Erythroblast (primary cell): ENCODE data around the gene HIF3A.

Experiments used
- GATA1 ChIP-seq: IDR thresholded peaks from 2 replicates; pipeline ENCODE4 v1.6.1; 2011; ENCODE audit warnings: low read depth, mild to moderate bottlenecking, control low read depth, low read length, moderate library complexity
- POLR2A ChIP-seq: IDR thresholded peaks from 2 replicates; pipeline ENCODE4 v1.6.1; 2011; ENCODE audit warnings: mild to moderate bottlenecking, low read length

DNA sequence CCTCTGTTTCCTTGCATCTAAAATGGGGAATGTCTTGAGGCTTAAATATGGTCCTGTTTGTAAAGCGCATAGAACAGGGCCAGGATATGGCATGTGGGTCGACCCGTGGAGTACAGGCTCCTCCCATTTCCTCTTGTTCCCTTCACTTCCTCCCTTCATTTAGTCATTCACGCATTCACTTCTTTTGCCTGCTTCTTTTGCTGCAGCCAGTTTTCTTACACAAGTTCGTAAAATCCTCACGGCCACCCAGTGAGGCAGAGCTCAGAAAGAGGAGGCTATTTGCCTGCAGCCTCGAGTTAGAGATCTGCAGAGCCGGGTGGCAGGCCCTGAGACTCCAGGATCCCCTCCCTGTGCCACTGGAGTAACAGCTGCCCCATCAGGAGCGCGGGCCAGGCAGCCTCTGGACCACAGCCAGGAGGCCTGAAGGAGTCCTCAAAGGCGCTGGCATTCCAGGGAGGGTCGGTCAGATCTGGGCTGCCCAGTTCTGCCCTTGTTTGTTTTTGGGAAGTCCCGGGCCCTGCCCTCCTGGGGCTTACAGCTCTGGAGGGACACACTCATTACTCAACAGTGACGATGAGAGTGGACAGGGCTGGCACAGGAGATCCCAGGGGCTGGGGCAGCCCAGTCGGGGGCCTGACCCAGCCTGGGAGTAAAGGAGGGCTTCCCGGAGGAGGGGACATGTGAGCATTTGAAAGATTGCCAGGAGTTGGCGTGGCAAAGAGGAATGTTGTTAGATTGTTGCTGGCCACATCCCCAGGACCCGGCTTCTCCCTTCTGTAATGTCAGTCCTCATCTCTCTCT, 54.6 kb downstream of the HIF3A start:
- no peak for TF ChIP-seq POLR2A
- TF ChIP-seq GATA1: no peak
